GM23248 (cell line): ENCODE data around the gene TMED8.

Experiments
- EZH2 ChIP-seq: fragments of 200-600 bp; sonication (generic); IDR thresholded peaks from 2 replicates; pipeline ENCODE4 v1.6.1; 2018; ENCODE audit warnings: antibody characterized with exemption, mild to moderate bottlenecking; ENCODE audit not compliant: insufficient read depth, poor library complexity, severe bottlenecking
- EZH2phosphoT487 ChIP-seq: fragments of 200-600 bp; sonication (generic); IDR thresholded peaks from 2 replicates; pipeline ENCODE4 v1.6.1; 2018; ENCODE audit warnings: antibody characterized with exemption, moderate library complexity, mild to moderate bottlenecking, low read depth; ENCODE audit not compliant: insufficient read depth

- TF ChIP-seq EZH2 (no peak), EZH2phosphoT487 (no peak)
These were observed 1.8 kb upstream of the TMED8 start for GRCh38 chr14:77378701-77379100.
